ENCODE measurements around the gene TMEM94.

DNA sequence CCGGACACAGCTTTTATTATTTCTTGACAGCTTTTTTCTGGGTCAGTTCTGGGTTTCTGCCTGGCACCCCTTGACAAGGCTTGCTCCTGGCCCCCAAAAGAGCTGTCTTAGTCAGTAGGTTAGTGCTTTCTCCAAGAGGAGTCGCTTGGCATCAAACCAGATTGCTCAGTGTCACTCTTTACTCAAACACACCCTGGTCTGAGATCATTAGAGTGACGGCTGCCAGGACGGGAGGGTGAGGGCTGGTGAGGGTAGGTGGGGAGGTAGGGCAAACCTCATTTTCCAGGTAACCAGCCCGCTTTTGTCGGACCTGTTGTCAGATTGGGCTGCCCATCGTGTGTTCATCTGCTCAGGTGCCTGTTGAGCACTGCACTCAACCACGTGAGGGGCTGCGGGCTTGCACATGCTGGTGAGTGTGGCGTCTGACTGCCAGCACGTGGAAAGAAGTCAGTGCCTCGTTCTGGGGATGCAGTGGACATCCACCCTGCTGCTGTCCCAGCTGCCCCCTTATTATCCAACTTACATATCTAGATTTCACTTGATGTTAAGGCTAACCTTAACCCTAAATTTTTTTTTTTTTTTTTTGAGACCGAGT is 12.4 kb downstream of the TMEM94 start:
- TF ChIP-seq, protein P1, sequence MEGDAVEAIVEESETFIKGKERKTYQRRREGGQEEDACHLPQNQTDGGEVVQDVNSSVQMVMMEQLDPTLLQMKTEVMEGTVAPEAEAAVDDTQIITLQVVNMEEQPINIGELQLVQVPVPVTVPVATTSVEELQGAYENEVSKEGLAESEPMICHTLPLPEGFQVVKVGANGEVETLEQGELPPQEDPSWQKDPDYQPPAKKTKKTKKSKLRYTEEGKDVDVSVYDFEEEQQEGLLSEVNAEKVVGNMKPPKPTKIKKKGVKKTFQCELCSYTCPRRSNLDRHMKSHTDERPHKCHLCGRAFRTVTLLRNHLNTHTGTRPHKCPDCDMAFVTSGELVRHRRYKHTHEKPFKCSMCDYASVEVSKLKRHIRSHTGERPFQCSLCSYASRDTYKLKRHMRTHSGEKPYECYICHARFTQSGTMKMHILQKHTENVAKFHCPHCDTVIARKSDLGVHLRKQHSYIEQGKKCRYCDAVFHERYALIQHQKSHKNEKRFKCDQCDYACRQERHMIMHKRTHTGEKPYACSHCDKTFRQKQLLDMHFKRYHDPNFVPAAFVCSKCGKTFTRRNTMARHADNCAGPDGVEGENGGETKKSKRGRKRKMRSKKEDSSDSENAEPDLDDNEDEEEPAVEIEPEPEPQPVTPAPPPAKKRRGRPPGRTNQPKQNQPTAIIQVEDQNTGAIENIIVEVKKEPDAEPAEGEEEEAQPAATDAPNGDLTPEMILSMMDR (conservative IDR thresholded peaks at IDR 0.05; ENCODE audit: low read depth, low read length): no peak
- TF ChIP-seq CHD1 (IDR thresholded peaks at IDR 0.05; ENCODE audit: low read depth, low read length) (no peak), RCOR1 (IDR thresholded peaks at IDR 0.05; ENCODE audit: insufficient replicate concordance, low read length) (no peak), MAFK (IDR thresholded peaks at IDR 0.05; ENCODE audit: low read depth, low read length) (no peak), BHLHE40 (IDR thresholded peaks at IDR 0.05; ENCODE audit: low read depth, low read length) (no peak), CEBPB (IDR thresholded peaks at IDR 0.05; ENCODE audit: low read depth, low read length) (no peak), POLR2A (IDR thresholded peaks at IDR 0.05; ENCODE audit: low read depth, low read length) (no peak), SMC3 (IDR thresholded peaks at IDR 0.05; ENCODE audit: low read depth, low read length) (no peak), FOS (IDR thresholded peaks at IDR 0.05; ENCODE audit: low read depth, low read length) (no peak), NFE2L2 (IDR thresholded peaks at IDR 0.05; ENCODE audit: low read depth, low read length) (no peak), RFX5 (IDR thresholded peaks at IDR 0.05; ENCODE audit: low read depth, low read length) (no peak)
- TF ChIP-seq, protein P2, sequence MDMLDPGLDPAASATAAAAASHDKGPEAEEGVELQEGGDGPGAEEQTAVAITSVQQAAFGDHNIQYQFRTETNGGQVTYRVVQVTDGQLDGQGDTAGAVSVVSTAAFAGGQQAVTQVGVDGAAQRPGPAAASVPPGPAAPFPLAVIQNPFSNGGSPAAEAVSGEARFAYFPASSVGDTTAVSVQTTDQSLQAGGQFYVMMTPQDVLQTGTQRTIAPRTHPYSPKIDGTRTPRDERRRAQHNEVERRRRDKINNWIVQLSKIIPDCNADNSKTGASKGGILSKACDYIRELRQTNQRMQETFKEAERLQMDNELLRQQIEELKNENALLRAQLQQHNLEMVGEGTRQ (IDR thresholded peaks at IDR 0.05; ENCODE audit: low read depth, low read length): no peak

All from IMR-90 (cell line).